ENCODE data around the gene MBP.

DNA sequence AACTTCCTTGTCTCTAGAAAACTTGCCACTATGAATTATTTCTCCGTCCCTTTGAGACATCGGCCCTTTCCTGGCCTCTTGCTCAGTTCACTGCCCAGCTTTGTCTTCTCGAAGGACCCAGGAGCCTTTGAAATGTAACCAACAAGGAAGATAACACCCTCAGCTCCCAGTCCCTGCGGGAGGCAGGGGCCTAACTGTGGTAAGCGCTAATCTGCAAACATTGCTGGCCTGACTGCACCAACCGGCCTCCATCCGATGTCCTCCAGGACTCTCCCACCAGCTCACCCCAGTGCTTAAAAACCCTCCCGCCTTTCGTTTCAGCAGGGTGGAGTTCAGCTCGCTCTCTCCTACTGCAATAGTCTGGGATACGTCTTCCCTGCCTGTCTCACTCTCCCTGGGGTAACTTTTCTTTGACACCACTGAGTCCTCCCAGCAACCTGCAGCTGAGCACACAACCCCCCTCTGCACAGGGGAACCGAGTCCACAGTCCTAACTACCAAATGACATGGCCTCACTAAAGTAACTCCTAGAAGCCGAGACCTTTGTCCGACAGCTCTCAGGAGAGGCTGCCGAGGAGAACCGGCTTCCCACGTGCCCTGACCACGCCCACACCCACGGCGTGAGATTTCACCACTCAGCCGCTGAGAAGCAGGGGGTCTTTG, 76.1 kb downstream of the MBP start:
- TF ChIP-seq, protein P1, sequence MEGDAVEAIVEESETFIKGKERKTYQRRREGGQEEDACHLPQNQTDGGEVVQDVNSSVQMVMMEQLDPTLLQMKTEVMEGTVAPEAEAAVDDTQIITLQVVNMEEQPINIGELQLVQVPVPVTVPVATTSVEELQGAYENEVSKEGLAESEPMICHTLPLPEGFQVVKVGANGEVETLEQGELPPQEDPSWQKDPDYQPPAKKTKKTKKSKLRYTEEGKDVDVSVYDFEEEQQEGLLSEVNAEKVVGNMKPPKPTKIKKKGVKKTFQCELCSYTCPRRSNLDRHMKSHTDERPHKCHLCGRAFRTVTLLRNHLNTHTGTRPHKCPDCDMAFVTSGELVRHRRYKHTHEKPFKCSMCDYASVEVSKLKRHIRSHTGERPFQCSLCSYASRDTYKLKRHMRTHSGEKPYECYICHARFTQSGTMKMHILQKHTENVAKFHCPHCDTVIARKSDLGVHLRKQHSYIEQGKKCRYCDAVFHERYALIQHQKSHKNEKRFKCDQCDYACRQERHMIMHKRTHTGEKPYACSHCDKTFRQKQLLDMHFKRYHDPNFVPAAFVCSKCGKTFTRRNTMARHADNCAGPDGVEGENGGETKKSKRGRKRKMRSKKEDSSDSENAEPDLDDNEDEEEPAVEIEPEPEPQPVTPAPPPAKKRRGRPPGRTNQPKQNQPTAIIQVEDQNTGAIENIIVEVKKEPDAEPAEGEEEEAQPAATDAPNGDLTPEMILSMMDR (IDR thresholded peaks at IDR 0.05; ENCODE audit: extremely low read depth in 1 of 2, insufficient read depth in 1 of 2, low read depth in 1 of 2, low read length in 2 of 2), result no peak
- no peak for TF ChIP-seq MYC (IDR thresholded peaks at IDR 0.05; ENCODE audit: low read depth, low read length)

Data from endothelial cell of umbilical vein (primary cell).